Neural progenitor cell (in vitro differentiated cells): ENCODE data around the gene PRKCD. TPM values are rescaled to one million over a fixed set of nuclear protein-coding genes. Genes with fewer than 3 reads are reported as not detected.

Experiments used
- DNase-seq: peaks from one replicate; pipeline ENCODE4 v3.0.0-alpha.2; 2016; ENCODE audit warnings: low spot score
- H2AFZ ChIP-seq: fragments of 200-600 bp; sonication (generic); replicated peaks from 2 replicates; pipeline ENCODE4 v1.6.1; 2016; ENCODE audit warnings: antibody characterized with exemption
- H3F3A ChIP-seq: fragments of 200-600 bp; sonication (generic); 2 replicates; pipeline ENCODE4 v1.6.1; 2016; ENCODE audit warnings: antibody characterized with exemption, low read depth
- H3K27ac ChIP-seq: fragments of 200-600 bp; sonication (generic); 2 replicates; pipeline ENCODE4 v1.5.1; 2016; ENCODE audit warnings: mild to moderate bottlenecking
- H3K27me3 ChIP-seq: fragments of 200-600 bp; sonication (generic); 2 replicates; pipeline ENCODE4 v1.6.1; 2016; ENCODE audit warnings: mild to moderate bottlenecking, moderate library complexity
- H3K36me3 ChIP-seq: fragments of 200-600 bp; sonication (generic); 2 replicates; pipeline ENCODE4 v1.5.1; 2016
- H3K4me1 ChIP-seq: fragments of 200-600 bp; sonication (generic); 2 replicates; pipeline ENCODE4 v1.6.1; 2016; ENCODE audit warnings: mixed run types
- H3K4me2 ChIP-seq: fragments of 200-600 bp; sonication (generic); 2 replicates; pipeline ENCODE4 v1.6.1; 2016
- H3K4me3 ChIP-seq: fragments of 200-600 bp; sonication (generic); 2 replicates; pipeline ENCODE4 v1.5.1; 2016
- H3K79me2 ChIP-seq: fragments of 200-600 bp; sonication (generic); 2 replicates; pipeline ENCODE4 v1.6.1; 2016; ENCODE audit warnings: low read depth
- H3K9ac ChIP-seq: fragments of 200-600 bp; sonication (generic); 2 replicates; pipeline ENCODE4 v1.6.1; 2016
- H3K9me3 ChIP-seq: fragments of 200-600 bp; sonication (generic); 2 replicates; pipeline ENCODE4 v1.5.1; 2016; ENCODE audit warnings: low read depth
- H4K20me1 ChIP-seq: fragments of 200-600 bp; sonication (generic); 2 replicates; pipeline ENCODE4 v1.6.1; 2016; ENCODE audit warnings: low read depth
- H3K27ac Mint-ChIP-seq: 3 replicates; pipeline ENCODE4 v1.8.0; 2021; ENCODE audit warnings: mixed read lengths
- H3K27me3 Mint-ChIP-seq: 2 replicates; pipeline ENCODE4 v1.8.0; 2022; ENCODE audit warnings: low read depth, mild to moderate bottlenecking, inconsistent platforms, moderate library complexity, mixed read lengths; ENCODE audit not compliant: insufficient read depth
- H3K36me3 Mint-ChIP-seq: 3 replicates; pipeline ENCODE4 v1.8.0; 2021; ENCODE audit warnings: mixed read lengths
- H3K4me1 Mint-ChIP-seq: 3 replicates; pipeline ENCODE4 v1.8.0; 2021; ENCODE audit warnings: mixed read lengths
- H3K4me3 Mint-ChIP-seq: 3 replicates; pipeline ENCODE4 v1.8.0; 2021; ENCODE audit warnings: mild to moderate bottlenecking, moderate library complexity, mixed read lengths
- H3K9me3 Mint-ChIP-seq: 3 replicates; pipeline ENCODE4 v1.8.0; 2020; ENCODE audit warnings: mixed read lengths
- CTCF ChIP-seq: fragments of 200-600 bp; sonication (generic); IDR thresholded peaks from 2 replicates; pipeline ENCODE4 v1.5.1; 2017; ENCODE audit warnings: antibody characterized with exemption, mild to moderate bottlenecking
- EZH2 ChIP-seq: fragments of 200-600 bp; sonication (generic); IDR thresholded peaks from 2 replicates; pipeline ENCODE4 v1.6.1; 2017; ENCODE audit warnings: antibody characterized with exemption, mild to moderate bottlenecking, moderate library complexity
- EZH2phosphoT487 ChIP-seq: fragments of 200-600 bp; sonication (generic); IDR thresholded peaks from 2 replicates; pipeline ENCODE4 v1.6.1; 2017; ENCODE audit warnings: antibody characterized with exemption
- total RNA-seq: library from RNA; depleted of rRNA; stranded (reverse); fragments of >200 nt; gene quantifications from 2 replicates; pipeline ENCODE4 v1.2.3, GENCODE V29; 2015; ENCODE audit warnings: low replicate concordance

PRKCD gene
- total RNA-seq, 1 donor from 2014 or later: 8.9 TPM

- Histone ChIP-seq H3K79me2 (no peaks in the 10 kb centered on the region), H3F3A (no peaks in the 10 kb centered on the region), H3K9me3 (no peaks in the 10 kb centered on the region), H3K36me3 (no peaks in the 10 kb centered on the region), H3K27me3 (no peaks in the 10 kb centered on the region), H3K9ac (no peak overlapping the region), H3K27ac (no peak overlapping the region), H4K20me1 (no peaks in the 10 kb centered on the region), H3K4me1 (no peaks in the 10 kb centered on the region), H3K4me2 (no peak overlapping the region), H2AFZ (no peak overlapping the region), H3K4me3 (no peak overlapping the region)
- no peak for DNase-seq
- H3K4me3 Mint-ChIP-seq: no peak overlapping the region
- H3K36me3 Mint-ChIP-seq: no peaks in the 10 kb centered on the region
- TF ChIP-seq EZH2phosphoT487: no peak
- no peak for TF ChIP-seq CTCF
- no peak for TF ChIP-seq EZH2
- H3K27ac Mint-ChIP-seq: peak overlapping the region; percentile 29
- H3K27me3 Mint-ChIP-seq: peaks cover 2% of the 10 kb centered on the region
- no peaks in the 10 kb centered on the region for H3K9me3 Mint-ChIP-seq
- peaks cover 8% of the 10 kb centered on the region for H3K4me1 Mint-ChIP-seq
Measured at GRCh38 chr3:53145713-53146080, 15.3 kb upstream of the PRKCD start.

GRCh38 chr3:53146319-53146891 lies 14.6 kb upstream of the PRKCD start:
- DNase-seq: no peak
- TF ChIP-seq CTCF: no peak
- no peak for TF ChIP-seq EZH2phosphoT487
- TF ChIP-seq EZH2: no peak
- Histone ChIP-seq H3K9ac (no peak overlapping the region), H3K4me2 (no peak overlapping the region), H3K9me3 (no peaks in the 10 kb centered on the region), H3K27me3 (no peaks in the 10 kb centered on the region), H3F3A (no peaks in the 10 kb centered on the region), H3K36me3 (no peaks in the 10 kb centered on the region), H3K4me3 (no peak overlapping the region), H2AFZ (no peak overlapping the region), H3K27ac (no peak overlapping the region), H3K4me1 (no peaks in the 10 kb centered on the region), H4K20me1 (no peaks in the 10 kb centered on the region), H3K79me2 (no peaks in the 10 kb centered on the region)
- Mint-ChIP-seq H3K27ac (no peak overlapping the region), H3K4me3 (no peak overlapping the region), H3K9me3 (no peaks in the 10 kb centered on the region), H3K27me3 (peaks cover 2% of the 10 kb centered on the region), H3K36me3 (no peaks in the 10 kb centered on the region), H3K4me1 (peaks cover 8% of the 10 kb centered on the region)

GRCh38 chr3:53147151-53147902 lies 13.7 kb upstream of the PRKCD start:
- Histone ChIP-seq H3K4me1 (no peaks in the 10 kb centered on the region), H3K9me3 (no peaks in the 10 kb centered on the region), H3K4me3 (no peak overlapping the region), H3K79me2 (no peaks in the 10 kb centered on the region), H3K4me2 (no peak overlapping the region), H3F3A (no peaks in the 10 kb centered on the region), H3K27ac (no peak overlapping the region), H3K27me3 (no peaks in the 10 kb centered on the region), H3K9ac (no peak overlapping the region), H4K20me1 (no peaks in the 10 kb centered on the region), H3K36me3 (no peaks in the 10 kb centered on the region), H2AFZ (no peak overlapping the region)
- Mint-ChIP-seq H3K27me3 (peaks cover 2% of the 10 kb centered on the region), H3K4me1 (peaks cover 8% of the 10 kb centered on the region), H3K36me3 (no peaks in the 10 kb centered on the region), H3K4me3 (no peak overlapping the region), H3K27ac (no peak overlapping the region), H3K9me3 (no peaks in the 10 kb centered on the region)
- TF ChIP-seq EZH2 (no peak), CTCF (no peak), EZH2phosphoT487 (no peak)
- DNase-seq: no peak
